ENCODE measurements around the gene HNRNPH1.
A peak's percentile ranks its signal among the peaks of the same experiment; 100 is the strongest.
"Not testable (repeated sequence)": the region's sequence is repeated elsewhere in the genome, so short reads cannot be mapped to it uniquely, and the experiment has no call there.

Gene HNRNPH1, protein sequence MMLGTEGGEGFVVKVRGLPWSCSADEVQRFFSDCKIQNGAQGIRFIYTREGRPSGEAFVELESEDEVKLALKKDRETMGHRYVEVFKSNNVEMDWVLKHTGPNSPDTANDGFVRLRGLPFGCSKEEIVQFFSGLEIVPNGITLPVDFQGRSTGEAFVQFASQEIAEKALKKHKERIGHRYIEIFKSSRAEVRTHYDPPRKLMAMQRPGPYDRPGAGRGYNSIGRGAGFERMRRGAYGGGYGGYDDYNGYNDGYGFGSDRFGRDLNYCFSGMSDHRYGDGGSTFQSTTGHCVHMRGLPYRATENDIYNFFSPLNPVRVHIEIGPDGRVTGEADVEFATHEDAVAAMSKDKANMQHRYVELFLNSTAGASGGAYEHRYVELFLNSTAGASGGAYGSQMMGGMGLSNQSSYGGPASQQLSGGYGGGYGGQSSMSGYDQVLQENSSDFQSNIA

DNA sequence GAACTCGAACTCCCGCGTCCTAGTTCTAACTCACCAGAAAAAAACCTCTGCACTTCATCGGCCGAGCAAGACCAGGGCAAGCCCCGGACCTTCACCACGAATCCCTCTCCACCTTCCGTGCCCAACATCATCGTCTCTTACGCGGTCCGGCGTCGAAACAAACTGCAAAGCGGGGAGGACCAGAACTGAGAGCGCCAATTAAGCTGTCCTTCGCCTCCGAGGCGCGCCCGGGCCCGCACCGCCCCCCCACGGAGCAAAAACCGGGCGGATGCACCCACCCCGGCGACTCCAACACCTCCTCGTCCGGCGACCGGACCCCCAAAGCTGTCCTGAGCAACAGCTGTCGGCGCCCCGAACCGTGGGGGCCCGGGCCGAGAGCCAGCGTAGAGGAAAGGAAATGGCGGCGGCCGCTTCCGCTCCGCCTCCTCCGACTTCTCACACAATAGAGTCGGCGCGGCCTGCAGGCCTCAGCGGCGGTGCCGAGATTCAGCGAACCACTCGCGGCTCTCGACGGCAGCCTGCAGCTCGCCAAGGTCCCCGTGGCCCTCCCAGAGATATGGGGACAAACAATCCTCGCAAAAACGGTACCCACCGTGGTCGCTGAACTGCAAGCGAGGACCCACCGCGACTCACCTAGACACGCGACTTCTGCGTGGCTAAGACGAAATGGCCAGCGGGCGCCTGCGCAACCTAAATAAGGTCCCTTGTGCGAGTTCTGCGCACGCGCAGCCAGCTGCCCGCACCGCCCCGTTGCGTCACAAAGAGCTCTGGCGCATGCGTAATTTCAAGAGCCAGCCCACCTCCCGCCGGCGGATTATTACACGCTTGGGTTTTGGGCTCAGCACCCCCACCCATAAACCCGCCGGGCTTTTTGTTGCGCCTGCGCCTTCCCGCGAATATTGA lies at the start of gene HNRNPH1:
Gene HNRNPH1, minus strand, starts transcription at position 669 of the 903 bp plus-strand sequence. Its CDS starts 538 bp downstream, at position 131.
- H3K4me3 ChIP-seq (ENCODE audit: control insufficient read depth, low read depth, low read length): peak within 1 kb of the TSS; percentile 97
- DNase-seq (ENCODE audit: low read depth): peak; percentile 98
- TF ChIP-seq, protein P1, sequence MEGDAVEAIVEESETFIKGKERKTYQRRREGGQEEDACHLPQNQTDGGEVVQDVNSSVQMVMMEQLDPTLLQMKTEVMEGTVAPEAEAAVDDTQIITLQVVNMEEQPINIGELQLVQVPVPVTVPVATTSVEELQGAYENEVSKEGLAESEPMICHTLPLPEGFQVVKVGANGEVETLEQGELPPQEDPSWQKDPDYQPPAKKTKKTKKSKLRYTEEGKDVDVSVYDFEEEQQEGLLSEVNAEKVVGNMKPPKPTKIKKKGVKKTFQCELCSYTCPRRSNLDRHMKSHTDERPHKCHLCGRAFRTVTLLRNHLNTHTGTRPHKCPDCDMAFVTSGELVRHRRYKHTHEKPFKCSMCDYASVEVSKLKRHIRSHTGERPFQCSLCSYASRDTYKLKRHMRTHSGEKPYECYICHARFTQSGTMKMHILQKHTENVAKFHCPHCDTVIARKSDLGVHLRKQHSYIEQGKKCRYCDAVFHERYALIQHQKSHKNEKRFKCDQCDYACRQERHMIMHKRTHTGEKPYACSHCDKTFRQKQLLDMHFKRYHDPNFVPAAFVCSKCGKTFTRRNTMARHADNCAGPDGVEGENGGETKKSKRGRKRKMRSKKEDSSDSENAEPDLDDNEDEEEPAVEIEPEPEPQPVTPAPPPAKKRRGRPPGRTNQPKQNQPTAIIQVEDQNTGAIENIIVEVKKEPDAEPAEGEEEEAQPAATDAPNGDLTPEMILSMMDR (conservative IDR thresholded peaks at IDR 0.05; ENCODE audit: control insufficient read depth, insufficient read depth, low read depth, low read length): no peak

DNA sequence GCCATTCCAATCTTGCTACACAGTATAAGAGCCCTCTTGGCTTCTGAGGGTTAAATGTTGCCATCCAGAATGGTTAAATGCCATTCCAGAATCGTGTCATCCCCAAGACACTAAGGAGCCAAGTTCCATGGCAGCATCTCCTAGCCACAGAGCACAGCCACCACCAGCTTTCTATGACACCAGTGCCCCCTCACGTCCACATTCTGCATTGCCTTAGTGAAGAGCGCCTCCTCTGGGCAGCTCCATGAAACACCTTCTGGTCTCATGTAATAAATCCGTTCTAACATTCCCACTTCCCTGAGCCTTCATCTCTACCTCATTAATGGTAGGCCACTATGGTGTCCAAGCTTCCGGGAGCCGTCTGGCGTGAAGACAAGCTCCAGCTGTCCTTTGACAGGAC lies 44.9 kb upstream of the HNRNPH1 start:
- TF ChIP-seq, protein P1 (conservative IDR thresholded peaks at IDR 0.05; ENCODE audit: control insufficient read depth, insufficient read depth, low read depth, low read length): peak; percentile 96
- no peak overlapping the region for H3K4me3 ChIP-seq (ENCODE audit: control insufficient read depth, low read depth, low read length)
- DNase-seq (ENCODE audit: low read depth): peak; percentile 66

DNA sequence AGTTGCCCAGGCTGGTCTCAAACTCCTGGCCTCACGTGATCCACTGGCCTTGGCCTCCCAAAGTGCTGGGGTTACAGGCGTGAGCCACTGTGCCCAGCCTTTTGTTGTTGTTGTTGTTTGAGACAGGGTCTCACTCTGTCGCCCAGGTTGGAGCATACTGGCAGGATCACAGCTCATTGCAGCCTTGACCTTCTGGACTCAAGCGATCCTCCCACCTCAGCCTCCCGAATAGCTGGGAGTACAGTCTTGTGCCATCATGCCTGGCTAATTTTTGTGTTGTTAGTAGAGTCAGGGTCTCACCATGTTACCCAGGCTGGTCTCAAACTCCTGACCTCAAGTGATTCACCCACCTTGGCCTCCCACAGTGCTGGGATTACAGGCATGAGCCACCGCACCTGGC lies 38.2 kb upstream of the HNRNPH1 start:
- DNase-seq (ENCODE audit: low read depth); H3K4me3 ChIP-seq (ENCODE audit: control insufficient read depth, low read depth, low read length): not testable (repeated sequence)

DNA sequence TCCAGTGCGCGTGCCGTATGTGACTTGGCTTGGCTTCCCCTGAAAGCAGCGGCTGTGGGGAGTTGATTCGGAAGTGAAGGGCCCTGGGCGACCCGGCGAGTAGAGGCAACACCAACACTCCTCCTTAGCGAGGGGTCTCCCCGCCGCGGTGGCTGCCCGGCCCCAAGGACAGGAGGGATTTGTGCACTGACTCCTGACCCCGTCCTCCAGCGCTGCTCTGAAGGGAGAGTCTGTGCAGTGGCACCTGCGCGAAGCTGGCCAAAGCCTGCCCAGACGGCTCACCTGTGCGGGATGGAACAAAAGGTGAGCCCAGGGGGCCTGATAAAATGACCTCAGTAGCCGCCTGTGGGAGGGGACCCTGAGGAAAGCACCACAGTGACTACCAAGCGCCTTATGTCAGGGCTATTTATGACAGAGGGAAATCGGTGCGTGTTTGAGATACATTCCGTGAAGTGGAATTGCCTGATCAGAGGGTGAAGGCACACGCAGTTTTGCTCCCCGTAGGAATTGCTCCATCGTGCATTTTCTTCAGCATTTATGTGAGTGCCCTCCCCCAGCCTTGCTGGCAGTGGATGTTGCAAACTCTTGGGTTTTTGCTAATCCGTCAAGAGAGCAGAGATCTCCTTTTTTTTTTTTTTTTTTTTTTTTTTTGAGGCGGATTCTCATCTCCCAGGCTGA lies 34.8 kb upstream of the HNRNPH1 start:
- peak overlapping the region; percentile 57 for H3K4me3 ChIP-seq (ENCODE audit: control insufficient read depth, low read depth, low read length)
- DNase-seq (ENCODE audit: low read depth): peak; percentile 34

DNA sequence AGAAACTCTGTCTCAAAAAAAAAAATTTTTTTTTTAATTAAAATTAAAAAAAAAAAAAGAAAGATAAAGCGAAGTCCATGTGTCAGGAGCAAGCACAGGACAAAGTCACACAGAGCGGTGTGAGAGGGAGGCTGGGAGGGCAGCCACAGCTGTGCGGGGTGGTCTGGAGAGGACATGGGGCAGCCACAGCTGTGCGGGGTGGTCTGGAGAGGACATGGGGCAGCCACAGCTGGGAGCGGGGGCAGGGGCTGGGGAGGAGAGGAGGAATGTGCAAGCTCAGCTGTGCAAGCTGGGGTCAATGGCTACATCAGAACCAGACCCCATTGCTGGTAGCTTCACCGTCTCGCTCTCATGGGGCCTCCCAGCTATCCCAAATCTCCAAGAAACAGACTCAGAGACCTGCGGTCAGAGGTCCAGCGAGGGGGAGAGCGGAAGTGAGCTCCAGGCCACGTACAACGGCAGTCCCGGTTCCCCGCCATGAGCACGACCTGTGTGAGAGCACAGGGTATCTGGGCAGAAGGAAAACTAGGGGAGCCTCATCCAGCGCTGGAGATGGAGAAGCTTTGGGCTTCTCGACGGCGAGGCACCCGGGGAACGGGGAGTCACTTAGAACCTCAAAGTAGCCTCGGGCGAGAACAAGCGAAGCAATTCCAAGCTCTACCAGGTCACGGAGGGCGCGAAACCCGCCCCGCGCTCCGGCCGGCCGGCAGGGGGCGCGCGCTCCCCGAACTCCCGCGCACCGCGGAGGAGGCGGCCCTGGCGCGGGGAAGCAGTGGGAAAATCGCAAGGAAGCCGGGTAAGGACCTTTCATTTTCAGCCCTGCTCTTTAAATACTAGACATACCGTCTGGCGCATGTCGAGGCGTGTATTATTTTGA lies 34.1 kb upstream of the HNRNPH1 start:
- not testable (repeated sequence) for H3K4me3 ChIP-seq (ENCODE audit: control insufficient read depth, low read depth, low read length); DNase-seq (ENCODE audit: low read depth)

DNA sequence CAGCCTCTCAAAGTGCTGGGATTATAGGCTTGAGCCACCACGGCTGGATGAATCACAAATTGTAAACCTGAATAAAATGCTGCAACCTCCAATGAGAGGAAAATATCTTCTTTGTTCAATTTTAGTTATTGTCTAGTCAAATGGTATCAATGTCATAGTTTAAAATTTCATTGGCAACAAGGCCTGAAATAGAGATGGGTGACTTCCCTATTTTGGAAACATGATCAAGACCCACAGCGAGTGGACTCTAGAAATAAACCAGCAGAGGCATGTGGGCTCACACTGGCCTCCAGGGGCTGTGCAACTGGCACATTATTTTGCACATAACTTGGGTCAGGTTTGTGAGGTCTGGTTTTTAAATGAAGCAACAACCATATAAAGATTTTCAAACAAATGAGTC lies 29.7 kb upstream of the HNRNPH1 start:
- DNase-seq (ENCODE audit: low read depth); H3K4me3 ChIP-seq (ENCODE audit: control insufficient read depth, low read depth, low read length): not testable (repeated sequence)

DNA sequence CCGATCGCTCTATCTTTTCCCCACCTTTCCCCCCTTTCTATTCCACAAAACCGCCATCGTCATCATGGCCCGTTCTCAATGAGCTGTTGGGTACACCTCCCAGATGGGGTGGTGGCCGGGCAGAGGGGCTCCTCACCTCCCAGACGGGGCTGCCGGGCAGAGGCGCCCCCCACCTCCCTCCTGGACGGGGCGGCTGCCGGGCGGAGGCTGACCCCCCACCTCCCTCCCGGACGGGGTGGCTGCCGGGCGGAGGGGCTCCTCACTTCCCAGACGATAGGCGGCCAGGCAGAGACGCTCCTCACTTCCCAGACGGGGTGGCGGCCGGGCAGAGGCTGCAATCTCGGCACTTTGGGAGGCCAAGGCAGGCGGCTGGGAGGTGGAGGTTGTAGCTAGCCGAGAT lies 26.8 kb upstream of the HNRNPH1 start:
- not testable (repeated sequence) for H3K4me3 ChIP-seq (ENCODE audit: control insufficient read depth, low read depth, low read length); DNase-seq (ENCODE audit: low read depth)

DNA sequence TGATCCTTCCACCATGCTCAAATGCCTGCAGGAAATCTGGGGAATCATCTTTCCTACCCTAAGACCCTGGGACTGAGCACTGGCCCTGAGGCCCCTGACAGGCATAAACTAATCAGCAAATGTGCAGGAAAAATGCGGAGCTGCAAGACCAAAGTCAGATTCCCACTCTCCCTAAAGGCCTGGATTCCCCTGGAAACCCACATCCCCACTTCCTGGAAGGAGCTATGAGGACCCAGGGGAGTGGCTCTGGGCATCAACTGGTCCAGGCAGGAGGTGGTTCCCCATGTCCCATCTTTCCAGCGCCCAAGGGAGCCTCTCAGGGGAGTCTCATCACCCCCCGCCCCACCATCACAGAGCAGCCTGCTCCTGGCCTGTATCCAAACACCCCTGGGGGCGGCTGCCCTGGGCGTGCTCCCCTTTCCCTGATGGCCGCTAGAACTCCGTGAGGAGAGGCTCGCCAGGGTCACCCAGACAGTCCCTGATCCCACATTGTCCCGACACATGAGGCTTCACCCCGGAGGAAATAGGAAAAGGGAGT lies 25.8 kb upstream of the HNRNPH1 start:
- not testable (repeated sequence) for H3K4me3 ChIP-seq (ENCODE audit: control insufficient read depth, low read depth, low read length); DNase-seq (ENCODE audit: low read depth)

DNA sequence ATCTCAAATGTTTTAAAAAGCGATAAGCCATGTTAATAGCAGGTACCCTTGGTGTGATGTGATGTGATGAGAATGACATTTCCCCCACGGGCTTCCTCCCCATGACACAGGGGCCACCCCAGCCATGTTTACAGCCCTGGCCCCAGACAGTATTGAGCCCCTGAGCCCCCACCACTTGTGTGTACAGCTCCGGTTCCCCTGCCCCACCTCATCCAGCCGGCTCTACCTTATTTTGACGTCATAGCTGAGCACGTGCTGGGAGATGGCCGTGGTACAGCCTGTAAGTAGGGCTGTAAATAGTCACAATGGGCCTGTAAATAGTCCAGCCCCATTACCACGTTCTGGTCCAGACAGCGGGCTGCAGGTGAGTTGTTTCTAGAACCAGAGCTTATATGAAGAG lies 24.9 kb upstream of the HNRNPH1 start:
- TF ChIP-seq, protein P1 (conservative IDR thresholded peaks at IDR 0.05; ENCODE audit: control insufficient read depth, insufficient read depth, low read depth, low read length): no peak
- no peak overlapping the region for H3K4me3 ChIP-seq (ENCODE audit: control insufficient read depth, low read depth, low read length)
- no peak for DNase-seq (ENCODE audit: low read depth)

DNA sequence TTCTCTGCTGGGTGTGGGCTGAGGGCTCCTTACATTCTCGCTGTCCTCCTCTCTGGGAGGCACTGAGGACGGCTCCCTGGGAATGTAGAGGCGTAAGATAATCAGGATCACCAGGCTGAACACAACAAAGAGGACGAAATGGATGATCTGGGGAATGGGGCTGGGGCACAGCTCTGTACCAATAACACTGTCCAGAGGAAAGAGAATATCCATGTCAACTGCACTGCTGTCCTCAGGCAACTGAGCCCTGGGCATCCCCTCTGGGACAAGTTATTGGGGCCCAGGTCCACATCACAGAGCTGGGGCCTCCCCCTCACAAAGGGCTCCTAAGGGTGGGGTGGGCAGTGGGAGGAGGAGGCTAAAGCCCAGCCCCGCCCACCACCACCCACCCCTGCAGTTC lies 21.3 kb upstream of the HNRNPH1 start:
- not testable (repeated sequence) for H3K4me3 ChIP-seq (ENCODE audit: control insufficient read depth, low read depth, low read length); DNase-seq (ENCODE audit: low read depth)

DNA sequence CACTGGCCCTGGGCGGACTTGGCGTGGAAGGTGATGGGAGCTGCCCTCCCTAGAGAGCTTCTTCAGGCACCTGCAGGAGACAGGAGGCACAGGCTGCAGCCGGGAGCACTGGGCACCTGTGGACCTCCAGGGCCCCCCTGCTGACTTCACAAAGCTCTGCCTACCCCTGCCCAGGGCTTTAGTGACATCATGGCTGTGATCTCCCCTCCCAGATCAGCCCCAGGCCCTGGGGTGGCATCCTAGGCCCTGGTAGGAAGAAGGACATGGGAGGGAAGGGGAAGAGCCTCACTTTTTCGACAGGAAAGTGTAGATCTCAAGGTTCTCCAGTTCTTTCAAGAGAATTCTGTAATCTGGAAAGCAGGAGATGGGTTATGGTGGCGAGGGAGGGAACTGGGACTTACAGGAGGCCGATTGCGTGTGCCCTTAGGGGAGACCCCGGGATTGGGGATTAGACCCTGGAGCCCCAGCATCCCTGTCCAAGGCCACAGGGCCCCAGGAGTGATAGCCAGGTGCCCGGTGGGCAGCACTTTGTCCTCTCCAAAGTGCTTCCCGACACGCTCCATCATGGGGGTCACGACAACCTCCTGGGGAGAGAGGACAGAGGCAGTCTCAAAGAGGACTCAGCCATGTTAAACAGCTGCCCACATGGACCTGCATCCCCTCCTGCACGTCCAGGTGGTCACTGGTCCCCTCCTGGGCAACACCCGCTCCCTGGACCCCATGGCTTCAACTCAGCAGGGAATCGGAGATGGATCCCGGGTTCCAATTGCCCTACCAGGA lies 19.9 kb upstream of the HNRNPH1 start:
- DNase-seq (ENCODE audit: low read depth); H3K4me3 ChIP-seq (ENCODE audit: control insufficient read depth, low read depth, low read length): not testable (repeated sequence)

DNA sequence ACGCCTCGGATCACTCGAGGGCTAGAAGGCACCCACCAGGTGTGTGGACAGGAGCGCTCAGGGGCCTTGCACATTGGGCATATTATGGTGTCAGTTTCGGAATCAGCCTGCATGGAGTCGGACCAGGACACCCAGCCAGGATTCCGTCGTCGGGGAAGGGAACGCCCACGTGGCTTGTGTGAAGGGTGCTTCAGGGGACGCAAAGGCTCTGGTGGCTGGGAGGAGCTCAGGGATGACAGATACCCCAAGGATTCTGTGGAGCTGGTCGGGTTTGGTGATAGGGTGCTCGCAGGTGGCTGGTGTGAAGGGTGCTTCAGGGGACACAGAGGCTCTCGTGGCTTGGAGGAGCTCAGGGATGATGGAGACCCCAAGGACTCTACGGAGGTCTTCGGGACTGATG lies 19.2 kb upstream of the HNRNPH1 start:
- not testable (repeated sequence) for DNase-seq (ENCODE audit: low read depth); H3K4me3 ChIP-seq (ENCODE audit: control insufficient read depth, low read depth, low read length)

Measured in fibroblast of mammary gland (primary cell).